GM19438 (cell line): Measurements from ENCODE around the gene GGT5.
"Not testable (repeated sequence)": the region's sequence is repeated elsewhere in the genome, so short reads cannot be mapped to it uniquely, and the experiment has no call there.

Source experiments
- ATAC-seq: cut with Tn5 transposase; IDR thresholded peaks from one replicate; pipeline ENCODE4 v1.9.1; 2021; ENCODE audit warnings: low read depth; ENCODE audit not compliant: unreplicated experiment

GGT5 gene

GRCh38 chr22:24264329-24264896 is 19.5 kb upstream of the GGT5 start:
- not testable (repeated sequence) for ATAC-seq

GRCh38 chr22:24263479-24263878 is 18.6 kb upstream of the GGT5 start:
- not testable (repeated sequence) for ATAC-seq

- not testable (repeated sequence) for ATAC-seq
Measured at GRCh38 chr22:24262185-24262749, 17.4 kb upstream of the GGT5 start.

DNA sequence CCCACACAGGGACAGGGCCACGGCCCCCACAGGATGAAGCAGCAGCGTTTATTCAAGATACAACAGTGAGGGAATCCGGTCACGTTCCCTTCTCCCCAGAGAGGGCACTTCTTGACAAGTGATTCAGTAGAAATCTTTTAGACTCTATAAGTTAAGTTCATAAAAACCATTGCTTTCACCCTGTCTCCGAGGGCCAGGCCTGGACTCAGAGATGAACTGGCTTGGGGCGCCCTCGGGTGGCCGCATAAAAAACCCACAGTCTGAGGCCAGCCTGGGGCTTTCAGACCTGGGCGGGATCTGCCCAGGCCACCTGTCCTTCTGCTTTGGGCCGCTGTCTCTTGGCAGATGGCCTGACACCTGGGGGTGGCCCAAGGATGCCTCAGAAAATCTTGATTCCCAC is 14.6 kb upstream of the GGT5 start:
- not testable (repeated sequence) for ATAC-seq

DNA sequence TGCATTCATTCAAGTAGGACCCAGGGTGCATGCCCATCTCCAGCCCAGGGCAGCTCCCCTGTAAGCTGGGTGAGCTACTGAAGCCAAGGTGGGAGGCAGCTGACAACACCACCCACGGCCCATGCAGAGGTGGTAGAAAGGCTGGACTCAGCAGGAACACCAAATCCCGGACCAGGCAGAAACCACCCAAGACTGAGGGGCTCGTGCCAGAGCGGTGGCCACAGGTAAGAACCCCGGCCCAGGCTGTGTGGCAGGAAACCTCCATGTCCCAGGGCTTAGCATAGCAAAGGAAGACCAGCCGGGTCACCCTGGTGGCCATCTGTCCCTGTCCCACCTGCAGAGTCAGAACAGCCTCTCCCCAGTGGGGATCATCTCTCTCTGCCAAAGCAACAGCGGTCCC is 11.9 kb upstream of the GGT5 start:
- ATAC-seq, result not testable (repeated sequence)

DNA sequence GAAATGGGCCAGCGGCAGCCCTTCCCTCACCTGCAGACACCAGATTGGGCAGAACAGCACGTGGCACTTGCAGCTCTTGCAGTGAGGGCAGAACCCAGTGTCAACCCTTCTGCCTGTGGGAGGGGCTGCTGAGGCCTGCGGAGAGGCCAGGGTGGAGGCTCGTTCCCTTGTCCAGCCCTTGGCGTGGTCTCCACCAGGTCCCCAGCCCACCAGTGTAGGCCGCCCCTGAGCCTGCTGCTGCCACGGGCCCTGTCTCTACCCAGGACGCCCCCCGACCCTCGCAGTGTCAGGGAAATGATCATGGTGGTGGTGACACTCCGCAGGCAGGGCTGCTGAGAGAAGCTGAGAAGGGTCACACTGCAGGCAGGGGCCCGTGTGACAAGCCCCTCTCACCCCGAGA is 11.3 kb upstream of the GGT5 start:
- not testable (repeated sequence) for ATAC-seq

DNA sequence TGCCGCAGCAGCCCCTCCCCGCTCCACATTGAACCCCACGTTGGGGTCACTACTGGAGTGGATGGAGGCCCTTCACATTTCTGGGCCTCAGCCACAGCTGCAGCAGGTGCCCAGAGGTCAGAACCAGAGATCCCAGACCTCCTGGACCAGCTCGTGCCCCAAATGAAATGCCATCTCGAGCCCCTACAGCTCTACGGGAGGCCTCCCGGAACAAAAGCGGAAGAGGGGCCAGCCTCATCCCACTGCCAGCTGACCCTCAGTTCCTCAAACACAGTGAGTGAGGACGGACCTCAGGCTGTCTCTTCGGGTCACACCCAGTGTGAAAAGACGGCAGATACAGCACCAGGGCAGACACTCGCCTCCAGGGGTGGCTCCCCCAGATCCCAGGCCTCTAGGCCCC is 8.2 kb upstream of the GGT5 start:
- not testable (repeated sequence) for ATAC-seq

GRCh38 chr22:24251286-24251685 is 6.4 kb upstream of the GGT5 start:
- not testable (repeated sequence) for ATAC-seq

- ATAC-seq, result not testable (repeated sequence)
Measured at GRCh38 chr22:24249413-24249812, 4.5 kb upstream of the GGT5 start.

- ATAC-seq, result not testable (repeated sequence)
Measured at GRCh38 chr22:24248611-24249010, 3.7 kb upstream of the GGT5 start.

DNA sequence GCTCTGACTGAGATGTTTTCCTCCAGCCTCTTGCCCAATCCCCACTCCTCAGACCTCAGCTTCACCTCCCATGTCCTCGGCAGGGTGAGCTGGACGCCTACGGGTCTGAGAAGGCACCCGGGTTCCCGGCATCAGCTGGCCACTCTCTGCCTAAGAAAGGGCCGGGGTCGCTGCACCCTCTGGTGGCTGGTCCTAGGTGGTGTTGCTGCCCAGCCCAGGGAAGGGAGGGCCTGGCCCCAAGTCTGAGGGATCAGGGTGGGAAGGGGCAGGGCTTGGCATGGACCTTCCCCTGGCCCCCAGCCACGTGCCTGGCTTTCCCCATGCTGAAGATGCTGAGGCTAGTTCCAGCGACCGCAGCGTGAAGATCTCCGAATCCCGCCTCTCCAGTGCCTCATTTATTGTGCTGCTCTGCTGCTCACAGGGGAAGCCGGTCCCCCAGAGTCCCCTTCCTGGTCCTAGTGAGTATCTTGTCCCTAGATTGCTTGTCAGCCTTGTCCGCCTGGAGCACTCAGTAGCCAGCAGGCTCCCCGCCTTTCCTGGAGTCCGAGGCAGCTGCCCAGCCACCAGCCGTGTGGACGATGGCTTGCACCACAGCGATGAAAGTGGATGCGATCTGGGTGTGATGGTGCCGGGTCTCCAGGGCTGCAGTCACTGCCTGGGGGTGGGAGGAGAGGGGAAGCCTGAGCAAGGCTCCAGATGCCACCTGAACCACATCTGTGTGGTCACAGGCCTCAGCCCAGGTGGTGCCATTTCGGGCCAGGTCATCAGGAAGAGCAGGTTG is 2.9 kb upstream of the GGT5 start:
- no peak for ATAC-seq

DNA sequence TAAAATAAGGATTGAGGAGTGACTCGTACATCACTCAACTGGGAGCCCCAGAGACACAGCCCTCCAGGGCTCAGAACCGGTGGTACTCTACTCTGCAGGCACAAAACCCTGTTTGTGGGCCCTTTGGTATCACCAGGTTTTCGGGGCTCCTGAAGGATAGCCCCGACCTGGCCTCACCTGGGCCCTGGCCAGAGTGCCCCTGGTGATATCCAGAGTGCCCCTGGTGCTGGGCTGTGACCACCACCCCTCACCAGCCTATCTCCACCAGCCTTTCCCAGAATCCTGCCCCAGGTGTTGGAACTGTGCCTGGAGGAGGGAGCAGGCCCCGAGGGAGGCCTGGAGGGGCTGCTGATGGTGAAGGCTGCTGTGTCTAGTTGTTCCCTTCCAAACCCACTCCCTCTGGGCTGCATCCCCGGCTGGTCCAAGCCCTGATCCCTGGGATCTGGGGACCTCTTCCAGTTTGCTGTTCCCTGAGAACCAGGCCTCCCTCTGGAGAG is 2.2 kb upstream of the GGT5 start:
- no peak for ATAC-seq

DNA sequence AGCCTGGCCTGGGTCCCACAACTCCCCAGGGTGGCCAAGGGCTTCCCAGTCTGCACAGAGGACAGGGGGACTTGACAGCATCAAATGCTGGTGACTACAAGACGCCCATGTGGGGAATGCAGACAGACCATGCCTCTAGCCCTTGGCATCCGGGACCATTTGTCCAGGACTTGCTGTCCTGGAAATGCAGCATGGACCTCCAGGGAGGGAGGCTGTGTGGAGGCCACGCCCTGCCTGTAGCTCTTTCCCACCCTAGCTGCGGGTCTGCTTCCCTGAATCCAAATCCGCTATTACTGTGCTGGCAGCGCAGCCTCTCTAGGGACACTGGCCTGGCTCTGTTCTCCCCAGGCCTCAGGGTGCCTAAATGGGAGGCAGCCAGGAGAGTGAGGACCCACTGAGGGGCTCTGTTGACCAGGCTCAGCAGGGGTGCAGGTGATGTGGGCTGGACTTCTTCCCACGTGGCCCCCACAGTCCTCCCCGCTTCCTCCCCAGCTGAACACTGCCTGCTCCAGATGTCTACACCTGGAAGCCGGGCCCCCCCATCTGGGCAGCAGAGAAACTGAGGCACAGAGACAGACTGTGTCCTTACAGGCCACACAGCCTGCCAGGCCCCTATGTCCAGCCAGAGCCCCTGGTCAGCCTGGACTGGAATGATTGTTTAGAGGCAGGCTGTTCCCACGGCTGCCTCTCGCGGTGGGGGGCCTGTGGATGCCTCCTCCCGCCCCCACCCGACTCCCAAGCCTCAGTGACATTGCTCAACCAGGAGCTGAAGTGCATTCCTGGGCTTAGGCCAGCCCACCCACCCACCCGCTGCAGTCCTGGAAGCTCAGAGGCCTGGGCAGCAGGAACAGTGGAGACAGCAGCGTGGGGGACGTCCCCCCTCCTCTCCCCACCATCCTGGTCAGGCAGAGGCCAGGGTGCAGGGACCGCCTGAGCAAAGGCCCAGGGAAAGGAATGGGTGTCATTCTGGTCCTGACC is 991 bp upstream of the GGT5 start:
- ATAC-seq, result not testable (repeated sequence)

GRCh38 chr22:24244144-24244787 is 616 bp downstream of the GGT5 start:
- no peak for ATAC-seq

DNA sequence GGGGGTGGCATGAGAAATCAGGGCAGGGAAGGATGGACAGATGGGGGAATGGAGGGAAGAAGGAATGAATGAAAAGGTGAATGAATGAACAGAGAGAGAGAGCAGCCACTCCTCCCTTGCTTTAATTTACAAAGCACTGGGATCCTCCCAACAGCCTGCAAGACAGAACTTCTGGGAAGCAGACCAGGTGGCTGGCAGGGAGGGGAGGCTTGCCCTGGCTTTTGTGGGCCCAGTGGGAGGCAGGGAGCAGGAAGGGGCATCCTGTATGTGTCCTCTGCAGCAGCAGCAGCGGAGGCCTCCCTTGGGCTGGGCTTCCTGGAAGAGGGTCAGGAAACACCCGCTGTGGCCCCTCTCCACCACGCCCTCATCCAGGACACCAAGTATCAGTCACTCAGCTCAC is 1.5 kb downstream of the GGT5 start:
- ATAC-seq, result not testable (repeated sequence)

DNA sequence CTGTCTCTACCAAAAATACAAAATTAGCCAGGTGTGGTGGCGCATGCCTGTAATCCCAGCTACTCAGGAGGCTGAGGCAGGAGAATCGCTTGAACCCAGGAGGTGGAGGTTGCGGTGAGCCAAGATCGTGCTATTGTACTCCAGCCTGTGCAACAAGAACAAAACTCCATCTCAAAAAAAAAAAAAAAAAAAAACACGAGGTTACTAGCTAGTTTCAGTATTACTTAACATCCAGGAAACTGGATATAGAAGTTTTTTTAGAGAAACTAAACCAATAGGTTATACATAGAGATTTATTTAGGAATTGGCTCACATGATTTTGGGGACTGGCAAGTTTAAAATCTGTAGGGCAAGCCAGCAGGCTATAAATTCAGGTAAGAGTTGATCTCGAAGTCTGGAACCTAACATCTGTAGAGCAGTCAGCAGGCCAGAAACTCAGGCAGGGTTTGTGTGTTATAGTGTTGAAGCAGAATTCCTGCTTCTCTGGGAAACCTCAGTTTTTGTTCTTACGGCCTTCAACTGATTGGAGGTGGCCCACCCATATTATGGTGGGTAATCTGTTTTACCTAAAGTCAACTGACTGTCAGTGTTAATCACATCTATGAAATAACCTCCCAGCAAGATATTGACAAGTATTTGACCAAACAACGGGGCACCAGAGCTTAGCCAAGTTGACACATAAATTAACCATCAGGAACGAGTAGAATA is 3.7 kb downstream of the GGT5 start:
- not testable (repeated sequence) for ATAC-seq

GRCh38 chr22:24240381-24240780 is 4.5 kb downstream of the GGT5 start:
- ATAC-seq, result no peak

GRCh38 chr22:24238101-24238694 is 6.7 kb downstream of the GGT5 start:
- ATAC-seq, result not testable (repeated sequence)

DNA sequence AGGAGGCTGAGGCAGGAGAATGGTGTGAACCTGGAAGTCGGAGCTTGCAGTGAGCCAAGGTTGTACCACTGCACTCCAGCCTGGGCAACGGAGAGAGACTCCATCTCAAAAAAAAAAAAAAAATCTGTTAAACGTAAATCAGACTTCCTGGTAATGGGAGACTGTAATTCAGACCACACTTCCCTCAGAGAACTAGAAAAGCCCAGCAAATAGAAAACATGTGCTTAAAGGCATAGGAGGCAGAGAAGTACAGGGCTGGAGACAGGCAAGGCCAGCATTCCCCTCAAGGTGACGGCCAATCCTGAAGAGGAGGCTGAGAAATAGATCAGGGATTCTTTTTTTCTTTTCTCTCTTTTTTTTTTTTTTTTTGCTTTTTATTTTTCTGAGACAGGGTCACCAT is 8.2 kb downstream of the GGT5 start:
- no peak for ATAC-seq
